CD4-positive, alpha-beta memory T cell (primary cell): ENCODE data around the gene ITK. TPM values are rescaled to one million over a fixed set of nuclear protein-coding genes. Genes with fewer than 3 reads are reported as not detected.

Experiments
- CTCF ChIA-PET: fragments of 350-600 bp; sonication (Branson Sonifier 250); formaldehyde crosslinking; loops from one replicate; lab custom pipeline; 2021; ENCODE audit warnings: inconsistent platforms; ENCODE audit not compliant: partially characterized antibody; lab: Charles Lee
- POLR2A ChIA-PET: fragments of 350-600 bp; sonication (Branson Sonifier 250); formaldehyde crosslinking; loops from one replicate; lab custom pipeline; 2021; ENCODE audit not compliant: partially characterized antibody; lab: Charles Lee
- DNase-seq, 5 donors: peaks; one replicate each; pipeline versions ENCODE4 v3.0.0 to v3.0.0-alpha.2; 2020 to 2022; ENCODE audit warnings: mixed read lengths in 1 of 5
- H3K27ac ChIP-seq: one replicate; pipeline ENCODE4 v1.7.0; 2013; ENCODE audit warnings: low read depth, low read length
- H3K27me3 ChIP-seq: 2 replicates; pipeline ENCODE4 v1.7.0; 2013; ENCODE audit warnings: mild to moderate bottlenecking, low read length, moderate library complexity; ENCODE audit not compliant: insufficient read depth
- H3K36me3 ChIP-seq: 2 replicates; pipeline ENCODE4 v1.7.0; 2013; ENCODE audit warnings: mild to moderate bottlenecking, low read length, moderate library complexity; ENCODE audit not compliant: insufficient read depth
- H3K4me1 ChIP-seq: 2 replicates; pipeline ENCODE4 v1.7.0; 2013; ENCODE audit warnings: mild to moderate bottlenecking, low read length, moderate library complexity; ENCODE audit not compliant: insufficient read depth
- H3K4me3 ChIP-seq, 2 donors: one replicate each; pipeline ENCODE4 v1.7.0; 2013; ENCODE audit warnings: low read length in 2 of 2, mild to moderate bottlenecking in 1 of 2
- H3K9me3 ChIP-seq, 2 donors: one replicate each; pipeline ENCODE4 v1.7.0; 2013; ENCODE audit warnings: low read length in 2 of 2, control low read depth in 1 of 2; ENCODE audit not compliant: control insufficient read depth in 1 of 2
- H3K27ac Mint-ChIP-seq, 7 donors: one replicate each; pipeline ENCODE4 v1.8.0; 2020 to 2021; ENCODE audit warnings: mixed read lengths in 7 of 7, mild to moderate bottlenecking in 6 of 7, inconsistent platforms in 3 of 7, moderate library complexity in 3 of 7
- H3K27me3 Mint-ChIP-seq, 2 donors: one replicate each; pipeline ENCODE4 v1.8.0; 2020 to 2021; ENCODE audit warnings: mixed read lengths in 2 of 2
- H3K36me3 Mint-ChIP-seq, 2 donors: one replicate each; pipeline ENCODE4 v1.8.0; 2020 to 2021; ENCODE audit warnings: mixed read lengths in 2 of 2, inconsistent platforms in 1 of 2, mild to moderate bottlenecking in 1 of 2
- H3K4me1 Mint-ChIP-seq, 4 donors: one replicate each; pipeline ENCODE4 v1.8.0; 2020 to 2021; ENCODE audit warnings: mixed read lengths in 4 of 4, mild to moderate bottlenecking in 1 of 4
- H3K4me3 Mint-ChIP-seq, 8 donors: one replicate each; pipeline ENCODE4 v1.8.0; 2020 to 2021; ENCODE audit warnings: mixed read lengths in 8 of 8, mild to moderate bottlenecking in 7 of 8, moderate library complexity in 6 of 8, inconsistent platforms in 3 of 8
- H3K9me3 Mint-ChIP-seq, 8 donors: one replicate each; pipeline ENCODE4 v1.8.0; 2020 to 2021; ENCODE audit warnings: mixed read lengths in 8 of 8, mild to moderate bottlenecking in 5 of 8, inconsistent platforms in 3 of 8, moderate library complexity in 1 of 8
- intact Hi-C: fragments of 100-400 bp; cut with micrococcal nuclease; formaldehyde crosslinking; loops from one replicate; pipeline ENCODE4 v1.15.1; 2023
- polyA plus RNA-seq, 2 donors: library from polyadenylated mRNA; unstranded; fragments of 300-500 nt; fragmentation: Illumina TruSeq; gene quantifications; one replicate each; pipeline ENCODE4 v1.2.3, GENCODE V29; 2021
- total RNA-seq, 2 experiments: library from RNA; stranded (reverse); gene quantifications; one replicate each; pipeline ENCODE4 v1.2.3, GENCODE V29; 2021

Gene ITK
- total and polyA plus RNA-seq, 4 experiments from 2014 or later, result 141 to 421 (median 288) TPM

GRCh38 chr5:157165668-157166067 lies 15.0 kb upstream of the ITK start:
- Histone ChIP-seq H3K27me3 (no peaks in the 10 kb centered on the region), H3K27ac (no peak overlapping the region), H3K36me3 (no peaks in the 10 kb centered on the region), H3K4me3 (no peak overlapping the region), H3K4me1 (peaks cover 40% of the 10 kb centered on the region), H3K9me3 (no peaks in the 10 kb centered on the region)
- ChIA-PET CTCF (interaction anchor here (0.7 to 1.0 kb wide), 2 partner anchors 10 to 16 kb away, joined by 3 to 4 read pairs; no protein-coding TSS in a partner anchor), POLR2A (interaction anchor here (2.6 to 11.1 kb wide), 3 partner anchors 8 to 51 kb away, joined by 9 to 171 read pairs (median 12); partner anchors contain the start of gene ITK)
- peak overlapping the region in 1 of 8 donors; percentile 21 for H3K4me3 Mint-ChIP-seq
- H3K36me3 Mint-ChIP-seq, result no peaks in the 10 kb centered on the region
- DNase-seq, result no peak
- intact Hi-C loops, result no loop called here
- peaks cover 0 to 10% (median 3%) of the 10 kb centered on the region in 8 donors for H3K9me3 Mint-ChIP-seq
- peaks cover 36 to 85% (median 56%) of the 10 kb centered on the region in 4 donors for H3K4me1 Mint-ChIP-seq
- peak overlapping the region in 3 of 7 donors; percentile 37 to 95 (median 80) for H3K27ac Mint-ChIP-seq
- H3K27me3 Mint-ChIP-seq, result no peaks in the 10 kb centered on the region

- peaks cover 0 to 11% (median 4%) of the 10 kb centered on the region in 8 donors for H3K9me3 Mint-ChIP-seq
- H3K4me3 Mint-ChIP-seq, result peak within 1 kb of the TSS; percentile 4 to 85 (median 64)
- ChIA-PET POLR2A (interaction anchor here (0.8 to 11.1 kb wide), 16 partner anchors 9 to 375 kb away, joined by 3 to 171 read pairs (median 6); partner anchors contain the start of genes ITK and MED7), CTCF (interaction anchor here (0.7 to 2.5 kb wide), 12 partner anchors 9 to 162 kb away, joined by 3 to 15 read pairs (median 4); no protein-coding TSS in a partner anchor)
- Histone ChIP-seq H3K4me1 (peaks cover 40% of the 10 kb centered on the region), H3K9me3 (no peaks in the 10 kb centered on the region), H3K27ac (peak within 1 kb of the TSS; percentile 56), H3K36me3 (no peaks in the 10 kb centered on the region), H3K27me3 (no peaks in the 10 kb centered on the region), H3K4me3 (peak within 1 kb of the TSS in 1 of 2 donors; percentile 12)
- no peaks in the 10 kb centered on the region for H3K27me3 Mint-ChIP-seq
- peaks cover 38 to 85% (median 56%) of the 10 kb centered on the region in 4 donors for H3K4me1 Mint-ChIP-seq
- intact Hi-C loops, result no loop called here
- H3K27ac Mint-ChIP-seq, result peak within 1 kb of the TSS; percentile 71 to 95 (median 84)
- H3K36me3 Mint-ChIP-seq, result no peaks in the 10 kb centered on the region
- DNase-seq, result no peak
Observed at GRCh38 chr5:157166214-157167213, 14.1 kb upstream of the ITK start, which contains the start of gene GARIN3. Gene GARIN3, minus strand, starts transcription at chr5:157166264. Its CDS starts 96 bp downstream, at chr5:157166168.

DNA sequence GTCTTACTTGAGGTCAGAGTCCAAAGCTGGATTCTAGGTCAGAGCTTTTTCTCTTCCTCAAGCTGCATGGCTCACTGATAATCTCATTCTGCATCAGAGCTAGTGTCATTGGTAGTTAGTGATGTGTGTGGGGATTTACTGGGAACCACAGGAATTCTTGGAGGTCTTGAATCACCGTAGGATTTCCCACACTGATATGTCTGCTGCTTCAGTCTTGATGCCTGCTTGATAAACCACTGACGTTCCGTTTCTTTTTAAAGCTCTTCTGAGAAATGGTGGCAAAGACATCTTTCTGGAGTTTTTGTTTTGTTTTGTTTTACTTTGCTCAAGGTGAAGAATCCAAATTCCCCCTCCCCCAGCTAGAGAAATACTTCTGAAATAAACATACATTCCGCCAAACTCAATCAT lies 13.4 kb upstream of the ITK start:
- H3K9me3 Mint-ChIP-seq, result peaks cover 0 to 11% (median 4%) of the 10 kb centered on the region in 8 donors
- no peaks in the 10 kb centered on the region for H3K27me3 ChIP-seq
- H3K4me1 ChIP-seq, result peaks cover 42% of the 10 kb centered on the region
- H3K27me3 Mint-ChIP-seq, result no peaks in the 10 kb centered on the region
- POLR2A ChIA-PET, result interaction anchor here (0.7 to 11.1 kb wide), 20 partner anchors 9 to 374 kb away, joined by 3 to 171 read pairs (median 5); partner anchors contain the start of genes ITK and MED7
- no peak for DNase-seq
- H3K36me3 ChIP-seq, result no peaks in the 10 kb centered on the region
- intact Hi-C loops, result no loop called here
- peak overlapping the region; percentile 71 to 95 (median 80) for H3K27ac Mint-ChIP-seq
- no peaks in the 10 kb centered on the region for H3K9me3 ChIP-seq
- peak overlapping the region; percentile 56 for H3K27ac ChIP-seq
- peaks cover 42 to 85% (median 58%) of the 10 kb centered on the region in 4 donors for H3K4me1 Mint-ChIP-seq
- H3K4me3 ChIP-seq, result peak overlapping the region in 1 of 2 donors; percentile 12
- peak overlapping the region; percentile 4 to 85 (median 67) for H3K4me3 Mint-ChIP-seq
- H3K36me3 Mint-ChIP-seq, result no peaks in the 10 kb centered on the region
- CTCF ChIA-PET, result interaction anchor here (0.9 to 2.5 kb wide), 11 partner anchors 10 to 162 kb away, joined by 3 to 15 read pairs (median 4); no protein-coding TSS in a partner anchor

DNA sequence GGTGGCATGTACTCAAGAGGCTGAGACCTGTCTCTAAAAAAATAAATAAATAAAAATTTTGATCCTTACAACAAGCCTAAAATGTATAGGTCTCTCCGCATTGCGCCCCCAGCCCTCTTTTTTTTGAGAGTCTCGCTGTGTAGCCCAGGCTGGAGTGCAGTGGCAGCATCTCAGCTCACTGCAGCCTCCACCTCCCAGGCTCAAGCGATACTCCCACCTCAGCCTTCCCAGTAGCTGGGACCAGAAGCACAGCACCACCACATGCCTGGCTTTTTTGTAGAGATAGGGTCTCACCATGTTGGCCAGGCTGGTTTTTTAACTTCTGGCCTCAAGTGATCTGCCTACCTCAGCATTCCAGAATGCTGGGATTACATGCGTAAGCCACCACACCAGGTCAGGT lies 12.4 kb upstream of the ITK start:
- H3K36me3 Mint-ChIP-seq, result no peaks in the 10 kb centered on the region
- POLR2A ChIA-PET, result interaction anchor here (1.3 to 11.1 kb wide), 9 partner anchors 8 to 373 kb away, joined by 3 to 171 read pairs (median 8); partner anchors contain the start of genes ITK and MED7
- no peak overlapping the region for H3K4me3 Mint-ChIP-seq
- no peak for DNase-seq
- H3K27ac Mint-ChIP-seq, result peak overlapping the region in 2 of 7 donors; percentile 17 to 51
- H3K9me3 Mint-ChIP-seq, result peaks cover 0 to 11% (median 4%) of the 10 kb centered on the region in 8 donors
- CTCF ChIA-PET, result interaction anchor here (0.8 to 2.5 kb wide), 8 partner anchors 9 to 160 kb away, joined by 3 to 15 read pairs (median 5); partner anchors contain the start of gene ITK
- H3K4me3 ChIP-seq, result no peak overlapping the region
- H3K36me3 ChIP-seq, result no peaks in the 10 kb centered on the region
- H3K27ac ChIP-seq, result no peak overlapping the region
- intact Hi-C loops, result no loop called here
- H3K27me3 ChIP-seq, result no peaks in the 10 kb centered on the region
- H3K27me3 Mint-ChIP-seq, result no peaks in the 10 kb centered on the region
- peaks cover 53% of the 10 kb centered on the region for H3K4me1 ChIP-seq
- H3K4me1 Mint-ChIP-seq, result peaks cover 46 to 85% (median 61%) of the 10 kb centered on the region in 4 donors
- H3K9me3 ChIP-seq, result no peaks in the 10 kb centered on the region

GRCh38 chr5:157172403-157172802 lies 8.2 kb upstream of the ITK start:
- H3K4me3 ChIP-seq, result peak overlapping the region in 1 of 2 donors; percentile 20
- no peaks in the 10 kb centered on the region for H3K36me3 Mint-ChIP-seq

GRCh38 chr5:157175071-157175612 lies 5.5 kb upstream of the ITK start:
- Mint-ChIP-seq H3K9me3 (peaks cover 0 to 11% (median 4%) of the 10 kb centered on the region in 8 donors), H3K36me3 (no peaks in the 10 kb centered on the region), H3K27me3 (no peaks in the 10 kb centered on the region), H3K4me1 (peaks cover 54 to 84% (median 71%) of the 10 kb centered on the region in 4 donors), H3K27ac (peak overlapping the region in 5 of 7 donors; percentile 30 to 87 (median 55)), H3K4me3 (peak overlapping the region in 3 of 8 donors; percentile 32 to 46 (median 39))
- intact Hi-C loops, result no loop called here
- DNase-seq, result no peak
- Histone ChIP-seq H3K36me3 (no peaks in the 10 kb centered on the region), H3K9me3 (no peaks in the 10 kb centered on the region), H3K27me3 (no peaks in the 10 kb centered on the region), H3K4me3 (no peak overlapping the region), H3K4me1 (peaks cover 72% of the 10 kb centered on the region), H3K27ac (no peak overlapping the region)
- CTCF ChIA-PET, result interaction anchor here (0.9 to 4.3 kb wide), 7 partner anchors 8 to 153 kb away, joined by 3 to 14 read pairs (median 3); no protein-coding TSS in a partner anchor
- POLR2A ChIA-PET, result interaction anchor here (1.3 to 29.8 kb wide), 5 partner anchors 9 to 78 kb away, joined by 6 to 1020 read pairs (median 71); no protein-coding TSS in a partner anchor

More at GRCh38 chr5:157172403-157172802, 8.2 kb upstream of the ITK start:
- peak overlapping the region; percentile 82 to 97 (median 94) for H3K27ac Mint-ChIP-seq
- H3K27ac ChIP-seq, result peak overlapping the region; percentile 61
- intact Hi-C loops, result loop anchor here (1.0 kb wide), 2 partner anchors 8 to 12 kb away; partner anchors contain the start of gene ITK
- CTCF ChIA-PET, result interaction anchor here (0.7 to 2.0 kb wide), 14 partner anchors 8 to 81 kb away, joined by 3 to 9 read pairs (median 3); partner anchors contain the start of genes ITK and MED7
- POLR2A ChIA-PET, result interaction anchor here (0.8 to 29.8 kb wide), 19 partner anchors 10 to 100 kb away, joined by 3 to 1020 read pairs (median 6); partner anchors contain the start of genes CYFIP2, ITK and MED7
- no peaks in the 10 kb centered on the region for H3K27me3 Mint-ChIP-seq
- H3K4me1 Mint-ChIP-seq, result peaks cover 42 to 82% (median 66%) of the 10 kb centered on the region in 4 donors
- H3K4me1 ChIP-seq, result peaks cover 55% of the 10 kb centered on the region
- no peaks in the 10 kb centered on the region for H3K9me3 ChIP-seq
- peak; percentile 71 to 93 (median 80) for DNase-seq
- no peaks in the 10 kb centered on the region for H3K36me3 ChIP-seq
- H3K4me3 Mint-ChIP-seq, result peak overlapping the region; percentile 55 to 79 (median 74)
- peaks cover 0 to 11% (median 4%) of the 10 kb centered on the region in 8 donors for H3K9me3 Mint-ChIP-seq
- H3K27me3 ChIP-seq, result no peaks in the 10 kb centered on the region
